Neuron (in vitro differentiated cells): ENCODE data around the gene ZFAND3.
"Not testable (repeated sequence)": the region's sequence is repeated elsewhere in the genome, so short reads cannot be mapped to it uniquely, and the experiment has no call there.

ENCODE experiments used
- H2AFZ ChIP-seq: one replicate; pipeline ENCODE4 v1.6.1; 2013; ENCODE audit warnings: low read depth, mild to moderate bottlenecking, inconsistent platforms, low read length, moderate library complexity
- H3K27me3 ChIP-seq: one replicate; pipeline ENCODE4 v1.6.1; 2013; ENCODE audit warnings: low read length; ENCODE audit not compliant: insufficient read depth
- H3K36me3 ChIP-seq: one replicate; pipeline ENCODE4 v1.6.1; 2013; ENCODE audit warnings: low read length; ENCODE audit not compliant: insufficient read depth
- H3K4me1 ChIP-seq: one replicate; pipeline ENCODE4 v1.6.1; 2013; ENCODE audit warnings: low read length; ENCODE audit not compliant: insufficient read depth
- H3K4me3 ChIP-seq: 2 replicates; pipeline ENCODE4 v1.5.1; 2013; ENCODE audit warnings: mild to moderate bottlenecking, low read length, moderate library complexity
- H3K9me3 ChIP-seq: one replicate; pipeline ENCODE4 v1.6.1; 2013; ENCODE audit warnings: low read length

The ZFAND3 gene

DNA sequence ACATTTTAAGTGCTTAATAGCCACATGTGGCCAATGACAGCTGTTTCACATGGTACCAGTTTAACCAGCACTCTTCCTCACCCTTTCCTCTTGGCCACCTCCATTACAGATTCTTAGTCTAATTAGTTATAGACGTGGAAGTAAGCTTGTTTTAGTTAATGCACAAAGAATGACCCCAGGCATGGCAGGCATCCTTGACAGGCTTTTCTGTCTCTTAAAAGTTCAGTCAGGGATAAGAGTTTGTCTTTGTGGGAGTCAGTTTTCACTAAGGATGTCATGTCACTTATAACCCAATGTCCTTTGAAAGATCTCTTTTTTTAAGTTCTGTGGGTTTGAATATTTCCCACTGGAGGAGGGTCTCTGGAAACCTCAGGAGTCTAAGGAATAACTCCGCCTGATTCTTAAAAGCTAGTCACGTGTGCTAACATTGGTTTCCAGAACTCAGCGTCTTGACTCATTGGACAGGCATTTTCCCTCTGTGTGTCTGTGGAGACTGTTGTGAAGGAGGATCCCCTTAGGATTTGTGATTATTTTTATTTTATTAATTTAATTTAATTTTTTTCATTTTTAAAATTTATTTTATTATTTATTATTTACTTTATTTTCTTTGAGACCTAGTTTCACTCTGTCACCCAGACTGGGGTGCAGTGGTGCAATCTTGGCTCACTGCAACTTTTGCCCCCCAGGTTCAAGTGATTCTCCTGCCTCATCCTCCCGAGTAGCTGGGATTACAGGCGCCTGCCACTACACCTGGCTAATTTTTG is 171.4 kb downstream of the ZFAND3 start:
- H3K27me3 ChIP-seq, result no peaks in the 10 kb centered on the region
- peaks cover 39% of the 10 kb centered on the region for H3K4me1 ChIP-seq
- no peak overlapping the region for H3K4me3 ChIP-seq
- H3K9me3 ChIP-seq, result no peaks in the 10 kb centered on the region
- H3K36me3 ChIP-seq, result no peaks in the 10 kb centered on the region
- H2AFZ ChIP-seq, result no peak overlapping the region

DNA sequence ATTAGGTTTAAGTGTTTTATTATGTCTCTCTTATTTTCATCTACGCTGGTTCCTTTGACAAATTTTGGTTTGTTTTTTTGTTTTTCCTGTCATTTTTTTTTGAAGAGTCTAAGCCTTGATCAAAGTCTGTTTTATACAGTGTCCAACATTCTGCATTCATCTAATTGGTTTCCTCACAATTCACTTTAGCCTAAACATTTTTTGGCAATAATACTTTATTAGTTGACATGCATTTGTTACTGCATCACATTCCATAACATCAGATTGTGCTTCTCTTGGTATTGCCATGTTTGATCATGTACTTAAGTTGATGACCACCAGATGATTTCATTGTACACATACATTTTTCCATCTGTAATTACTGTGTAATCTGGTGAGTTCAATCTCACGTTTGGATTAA is 173.2 kb downstream of the ZFAND3 start:
- Histone ChIP-seq H3K36me3 (no peaks in the 10 kb centered on the region), H3K27me3 (no peaks in the 10 kb centered on the region), H3K9me3 (no peaks in the 10 kb centered on the region), H2AFZ (no peak overlapping the region), H3K4me3 (no peak overlapping the region), H3K4me1 (peaks cover 35% of the 10 kb centered on the region)

DNA sequence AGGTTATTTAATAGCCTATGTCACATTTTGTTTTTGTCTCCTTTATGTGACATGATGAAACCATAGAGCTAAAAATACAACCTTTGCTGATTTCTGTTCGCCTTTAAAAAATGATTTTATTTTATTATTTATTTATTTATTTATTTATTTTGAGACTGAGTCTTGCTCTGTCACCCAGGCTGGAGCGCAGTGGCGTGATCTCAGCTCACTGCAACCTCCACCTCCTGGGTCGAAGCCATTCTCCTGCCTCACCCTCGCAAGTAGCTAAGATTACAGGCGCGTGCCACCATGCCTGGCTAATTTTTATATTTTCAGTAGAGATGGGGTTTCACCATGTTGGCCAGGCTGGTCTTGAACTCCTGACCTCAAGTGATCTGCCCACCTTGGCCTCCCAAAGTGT is 173.7 kb downstream of the ZFAND3 start:
- not testable (repeated sequence) for H3K9me3 ChIP-seq, H3K36me3 ChIP-seq, H2AFZ ChIP-seq, H3K4me3 ChIP-seq, H3K27me3 ChIP-seq
- H3K4me1 ChIP-seq, result peaks cover 35% of the 10 kb centered on the region

DNA sequence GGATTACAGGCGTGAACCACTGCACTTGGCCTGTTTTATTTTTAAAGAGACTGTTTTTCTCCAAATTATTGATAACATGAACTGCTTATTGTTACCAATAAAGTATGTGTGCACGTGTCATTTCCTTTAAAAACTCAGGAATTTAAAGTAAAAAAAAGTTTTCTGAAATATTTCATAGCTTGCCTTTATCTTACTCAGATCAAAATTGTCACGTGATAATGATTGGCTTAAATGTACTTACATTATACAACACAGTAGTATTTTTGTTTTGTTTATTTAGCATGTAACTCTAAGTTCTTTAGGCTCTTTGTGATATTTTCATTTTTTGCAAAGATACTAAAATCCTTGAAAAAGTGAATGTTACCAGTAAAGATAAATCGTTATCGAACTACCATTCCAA is 174.1 kb downstream of the ZFAND3 start:
- H3K36me3 ChIP-seq, result no peaks in the 10 kb centered on the region
- H3K4me3 ChIP-seq, result no peak overlapping the region
- H2AFZ ChIP-seq, result no peak overlapping the region
- peaks cover 35% of the 10 kb centered on the region for H3K4me1 ChIP-seq
- H3K9me3 ChIP-seq, result no peaks in the 10 kb centered on the region
- no peaks in the 10 kb centered on the region for H3K27me3 ChIP-seq

DNA sequence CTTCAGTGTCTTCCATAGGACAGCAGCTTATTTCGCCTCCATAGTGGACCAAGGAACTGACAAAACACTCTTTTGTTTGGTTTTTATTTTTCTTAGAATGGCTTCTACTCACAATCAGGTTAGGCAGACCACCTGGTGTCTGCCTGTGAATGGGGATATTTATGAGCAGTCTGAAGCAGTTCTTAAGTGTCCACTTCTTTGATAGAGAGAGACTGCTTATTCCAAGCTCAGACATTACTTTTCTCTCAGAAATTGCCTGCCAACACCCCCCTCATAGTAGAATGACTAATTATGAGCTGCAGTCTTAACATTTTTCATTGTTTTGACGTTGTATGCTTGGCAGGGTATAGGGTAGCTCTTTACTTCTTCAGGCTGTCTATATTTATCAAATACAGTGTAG is 174.7 kb downstream of the ZFAND3 start:
- Histone ChIP-seq H3K27me3 (no peaks in the 10 kb centered on the region), H3K36me3 (no peaks in the 10 kb centered on the region), H2AFZ (no peak overlapping the region), H3K4me3 (no peak overlapping the region), H3K9me3 (no peaks in the 10 kb centered on the region), H3K4me1 (peaks cover 35% of the 10 kb centered on the region)

DNA sequence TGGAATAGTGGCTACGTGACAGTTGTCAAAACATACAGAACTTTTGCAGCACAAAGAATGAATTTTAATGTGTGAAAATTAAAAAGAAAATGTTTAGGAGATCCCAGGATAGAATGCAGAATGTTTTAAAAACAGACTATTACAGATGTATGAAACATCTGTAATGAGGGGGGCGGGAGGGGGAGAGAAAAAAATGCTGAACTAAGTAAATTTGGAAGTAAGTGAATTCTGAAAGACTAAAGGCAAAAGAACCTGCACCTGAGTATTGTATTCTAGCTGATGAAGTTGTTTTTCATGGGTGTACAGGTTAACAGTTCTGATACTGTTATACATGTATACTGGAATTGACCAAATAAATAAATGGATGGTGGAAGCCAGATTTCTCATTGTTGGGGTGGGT is 178.8 kb downstream of the ZFAND3 start:
- Histone ChIP-seq H3K9me3 (no peaks in the 10 kb centered on the region), H3K36me3 (no peaks in the 10 kb centered on the region), H3K27me3 (no peaks in the 10 kb centered on the region), H2AFZ (no peak overlapping the region), H3K4me3 (no peak overlapping the region), H3K4me1 (peaks cover 24% of the 10 kb centered on the region)

DNA sequence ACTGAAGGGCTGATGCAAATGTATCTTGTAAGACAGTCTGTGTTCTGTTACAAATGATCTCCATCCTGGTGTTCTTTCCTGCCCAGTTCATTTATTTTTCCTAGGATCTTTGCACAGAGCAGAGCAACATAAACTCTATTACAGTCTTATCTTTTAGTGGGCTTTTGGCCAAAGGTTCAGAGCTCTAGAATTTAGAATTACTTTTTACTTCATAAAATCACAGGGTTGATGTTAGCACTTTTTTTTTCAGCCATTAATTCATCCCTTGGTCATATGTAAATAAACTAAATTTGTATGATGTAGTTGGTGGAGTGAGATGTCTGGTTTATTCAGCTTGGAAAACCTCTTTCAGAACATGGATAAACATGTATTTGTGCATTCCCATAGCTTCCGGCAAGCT is 181.9 kb downstream of the ZFAND3 start:
- Histone ChIP-seq H3K4me1 (peaks cover 8% of the 10 kb centered on the region), H2AFZ (no peak overlapping the region), H3K9me3 (no peaks in the 10 kb centered on the region), H3K4me3 (no peak overlapping the region), H3K27me3 (no peaks in the 10 kb centered on the region), H3K36me3 (no peaks in the 10 kb centered on the region)

DNA sequence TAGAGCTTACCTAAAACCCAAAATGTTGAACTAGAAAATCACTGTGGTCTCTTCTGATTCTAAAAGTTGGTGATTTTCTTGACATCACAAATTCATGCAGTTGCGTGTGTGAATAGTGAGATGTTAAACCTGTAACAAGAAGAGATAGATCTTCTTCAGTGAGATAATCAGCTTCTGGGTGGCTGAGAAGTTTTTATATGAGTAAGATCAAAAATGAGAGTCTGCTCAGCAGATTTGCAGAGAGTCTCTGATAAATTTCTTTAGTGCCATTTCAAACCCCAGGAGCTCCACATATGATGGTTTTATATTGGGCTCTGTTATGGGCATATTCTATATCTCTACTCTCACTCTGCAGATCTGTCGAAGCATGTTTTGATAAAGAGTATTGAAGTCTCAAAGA is 185.4 kb downstream of the ZFAND3 start:
- no peak overlapping the region for H3K4me3 ChIP-seq
- no peaks in the 10 kb centered on the region for H3K36me3 ChIP-seq
- no peak overlapping the region for H2AFZ ChIP-seq
- peaks cover 8% of the 10 kb centered on the region for H3K4me1 ChIP-seq
- no peaks in the 10 kb centered on the region for H3K9me3 ChIP-seq
- no peaks in the 10 kb centered on the region for H3K27me3 ChIP-seq

DNA sequence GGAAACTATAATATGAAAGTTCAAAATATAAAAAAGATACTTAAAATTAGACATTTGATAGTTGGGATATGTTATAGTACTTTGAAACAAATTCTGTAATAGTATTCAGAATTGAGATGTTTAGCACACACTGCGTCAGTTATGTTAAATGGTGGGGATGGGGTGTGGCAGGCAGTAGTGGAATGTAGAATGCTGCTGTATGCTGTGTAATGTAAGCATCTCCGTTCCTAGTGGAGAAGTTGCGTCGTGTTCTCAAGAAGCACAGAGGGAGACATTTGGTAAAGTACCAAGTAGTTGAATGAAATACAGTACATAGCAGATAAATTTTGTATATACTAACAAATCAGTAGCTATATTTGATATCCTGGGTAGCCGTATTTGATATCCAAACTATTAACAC is 192.4 kb downstream of the ZFAND3 start:
- Histone ChIP-seq H3K27me3 (no peaks in the 10 kb centered on the region), H3K36me3 (no peaks in the 10 kb centered on the region), H2AFZ (no peak overlapping the region), H3K4me1 (no peaks in the 10 kb centered on the region), H3K4me3 (no peak overlapping the region), H3K9me3 (peaks cover 5% of the 10 kb centered on the region)

DNA sequence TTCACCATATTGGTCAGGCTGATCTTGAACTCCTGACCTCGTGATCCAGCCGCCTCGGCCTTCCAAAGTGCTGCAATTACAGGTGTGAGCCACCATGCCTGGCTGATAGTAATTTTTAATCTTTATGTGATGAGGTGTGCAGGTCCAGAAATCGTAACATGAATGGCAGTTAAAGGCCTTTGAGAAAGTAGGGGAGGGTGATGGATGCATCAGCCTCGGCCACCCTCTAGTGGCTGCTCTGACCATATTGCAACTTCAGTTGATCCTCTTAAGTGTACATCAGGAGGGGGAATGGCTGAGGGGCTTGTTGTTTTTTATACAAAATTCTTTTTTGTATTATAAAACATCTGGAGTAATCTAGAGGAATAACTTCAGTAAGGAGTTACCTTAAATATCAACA is 193.0 kb downstream of the ZFAND3 start:
- Histone ChIP-seq H3K27me3 (no peaks in the 10 kb centered on the region), H2AFZ (no peak overlapping the region), H3K36me3 (no peaks in the 10 kb centered on the region), H3K4me3 (no peak overlapping the region), H3K4me1 (no peaks in the 10 kb centered on the region), H3K9me3 (peaks cover 5% of the 10 kb centered on the region)

DNA sequence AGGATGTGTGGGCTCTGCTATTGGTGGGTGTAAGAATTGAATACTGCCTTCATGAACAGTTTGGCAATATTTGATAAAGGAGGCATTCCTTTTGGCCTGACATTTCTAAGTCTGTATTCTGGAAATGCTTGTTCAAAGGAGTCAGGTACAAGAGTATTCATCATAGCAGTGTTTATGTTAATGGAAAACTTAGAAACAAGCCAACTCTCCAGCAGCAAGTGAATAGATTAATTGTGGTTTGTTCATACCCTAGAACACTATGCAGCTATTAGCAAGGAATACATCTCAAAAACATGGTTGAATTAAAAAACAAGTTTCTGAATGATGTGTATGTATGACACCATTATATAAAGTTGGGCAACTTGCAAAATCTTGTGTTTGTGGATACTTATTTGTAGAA is 195.8 kb downstream of the ZFAND3 start:
- H2AFZ ChIP-seq, result no peak overlapping the region
- H3K9me3 ChIP-seq, result peaks cover 5% of the 10 kb centered on the region
- H3K27me3 ChIP-seq, result no peaks in the 10 kb centered on the region
- no peak overlapping the region for H3K4me3 ChIP-seq
- no peaks in the 10 kb centered on the region for H3K36me3 ChIP-seq
- no peaks in the 10 kb centered on the region for H3K4me1 ChIP-seq

DNA sequence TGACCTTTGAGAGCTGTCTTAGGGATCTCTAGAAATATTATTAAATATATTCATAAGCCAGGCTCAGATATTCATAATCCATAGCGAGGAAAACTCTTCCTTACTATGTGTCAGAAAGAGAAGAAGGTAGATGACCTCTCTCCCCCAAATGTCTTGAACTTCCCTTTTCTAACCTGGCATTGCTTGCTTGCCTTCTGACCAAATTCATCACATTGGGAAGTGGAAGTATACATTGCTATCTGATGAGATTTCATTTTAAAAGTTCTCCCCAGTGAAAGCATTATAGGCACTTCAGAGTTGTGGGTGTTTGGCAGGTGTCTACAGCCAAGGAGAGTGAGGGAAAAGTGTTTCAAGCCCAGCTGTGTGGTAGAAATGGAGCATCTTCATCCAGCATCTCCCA is 197.3 kb downstream of the ZFAND3 start:
- H2AFZ ChIP-seq, result no peak overlapping the region
- no peak overlapping the region for H3K4me3 ChIP-seq
- no peaks in the 10 kb centered on the region for H3K9me3 ChIP-seq
- no peaks in the 10 kb centered on the region for H3K36me3 ChIP-seq
- H3K27me3 ChIP-seq, result no peaks in the 10 kb centered on the region
- peaks cover 7% of the 10 kb centered on the region for H3K4me1 ChIP-seq

DNA sequence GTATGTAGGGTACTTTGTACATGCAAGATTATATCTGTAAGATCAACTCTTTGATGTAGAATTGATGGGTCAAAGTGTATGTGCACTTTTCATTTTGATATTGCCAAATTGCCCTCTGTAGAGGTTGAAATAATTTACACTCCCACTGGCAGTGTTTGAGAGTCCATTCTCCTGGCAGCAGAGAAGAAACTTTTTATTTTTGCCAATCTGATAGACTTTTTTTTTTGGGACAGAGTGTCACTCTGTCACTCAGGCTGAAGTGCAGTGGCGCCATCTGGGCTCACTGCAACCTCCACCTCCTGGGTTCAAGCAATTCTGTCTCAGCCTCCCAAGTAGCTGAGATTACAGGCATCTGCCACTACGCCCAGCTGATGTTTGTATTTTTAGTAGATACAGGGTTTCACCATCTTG is 199.2 kb downstream of the ZFAND3 start:
- no peak overlapping the region for H2AFZ ChIP-seq
- no peak overlapping the region for H3K4me3 ChIP-seq
- H3K9me3 ChIP-seq, result no peaks in the 10 kb centered on the region
- H3K36me3 ChIP-seq, result no peaks in the 10 kb centered on the region
- no peaks in the 10 kb centered on the region for H3K27me3 ChIP-seq
- peaks cover 7% of the 10 kb centered on the region for H3K4me1 ChIP-seq

DNA sequence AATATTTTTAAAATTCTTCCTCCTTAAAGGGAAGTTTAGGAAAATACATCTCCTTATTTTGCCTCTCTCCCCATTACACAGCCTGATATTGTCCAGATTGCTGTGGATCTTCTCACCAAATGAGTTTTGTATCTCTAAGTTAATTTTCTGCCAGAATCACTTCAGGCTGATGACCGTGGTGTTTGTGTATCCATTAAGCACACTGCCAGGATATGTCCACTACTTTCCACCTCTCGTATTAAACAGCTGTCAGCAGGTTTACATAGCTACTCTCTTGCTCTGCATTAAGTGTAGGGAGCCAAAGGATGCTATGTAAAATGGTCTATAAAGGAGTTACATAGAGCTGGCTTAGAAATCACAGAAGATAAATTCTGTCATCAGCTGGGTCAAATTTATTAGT is 201.1 kb downstream of the ZFAND3 start:
- no peak overlapping the region for H2AFZ ChIP-seq
- H3K27me3 ChIP-seq, result no peaks in the 10 kb centered on the region

More for the DNA sequence above, 201.1 kb downstream of the ZFAND3 start:
- Histone ChIP-seq H3K9me3 (no peaks in the 10 kb centered on the region), H3K4me3 (no peak overlapping the region), H3K36me3 (no peaks in the 10 kb centered on the region), H3K4me1 (peaks cover 7% of the 10 kb centered on the region)
